PFSK-1 (cell line): ENCODE data around the gene DTNA.

Experiments used
- FOXP2 ChIP-seq: optimal IDR thresholded peaks from 2 replicates; pipeline ENCODE3; 2011; ENCODE audit warnings: borderline replicate concordance, control low read depth, inconsistent platforms; ENCODE audit not compliant: insufficient read depth; ENCODE audit errors: extremely low read length, extremely low read depth
- POLR2AphosphoS5 ChIP-seq: IDR thresholded peaks from 2 replicates; pipeline ENCODE4 v1.6.1; 2012; ENCODE audit warnings: low read depth, mild to moderate bottlenecking, control low read depth, low read length, moderate library complexity
- REST ChIP-seq, 2 experiments: IDR thresholded peaks; 2 replicates each; pipeline versions ENCODE4 v1.6.1 to v1.8.0; 2011 to 2012; ENCODE audit warnings: low read depth in 2 of 2, low read length in 2 of 2, control low read depth in 1 of 2, inconsistent platforms in 1 of 2, mild to moderate bottlenecking in 1 of 2, moderate library complexity in 1 of 2; ENCODE audit not compliant: insufficient read depth in 1 of 2
- SIN3A ChIP-seq: IDR thresholded peaks from 2 replicates; pipeline ENCODE4 v1.6.1; 2012; ENCODE audit warnings: mild to moderate bottlenecking, low read length, moderate library complexity, borderline replicate concordance; ENCODE audit not compliant: insufficient read depth
- TAF1 ChIP-seq: IDR thresholded peaks from 2 replicates; pipeline ENCODE4 v1.6.1; 2012; ENCODE audit warnings: low read length, control low read depth, borderline replicate concordance; ENCODE audit not compliant: insufficient read depth

- TF ChIP-seq TAF1 (no peak), SIN3A (no peak), POLR2AphosphoS5 (no peak), FOXP2 (no peak), REST (IDR thresholded peaks at IDR 0.05; ENCODE audit: insufficient read depth in 1 of 2, low read depth in 2 of 2, low read length in 2 of 2) (no peak)
These were observed 218.1 kb downstream of the DTNA start for GRCh38 chr18:34928088-34928753.
